Measurements from ENCODE around the gene GAST. TPM values are rescaled to one million over a fixed set of nuclear protein-coding genes. Genes with fewer than 3 reads are reported as not detected.

Gene GAST
- total and polyA plus RNA-seq, 9 of the 15 experiments (the other 6 are each of a cell fraction or from before 2014, with no cell fraction given) = not detected

GRCh38 chr17:41688641-41689496 is 23.3 kb upstream of the GAST start, which contains the start of gene EIF1 (continued):
- TF ChIP-seq, protein P1, sequence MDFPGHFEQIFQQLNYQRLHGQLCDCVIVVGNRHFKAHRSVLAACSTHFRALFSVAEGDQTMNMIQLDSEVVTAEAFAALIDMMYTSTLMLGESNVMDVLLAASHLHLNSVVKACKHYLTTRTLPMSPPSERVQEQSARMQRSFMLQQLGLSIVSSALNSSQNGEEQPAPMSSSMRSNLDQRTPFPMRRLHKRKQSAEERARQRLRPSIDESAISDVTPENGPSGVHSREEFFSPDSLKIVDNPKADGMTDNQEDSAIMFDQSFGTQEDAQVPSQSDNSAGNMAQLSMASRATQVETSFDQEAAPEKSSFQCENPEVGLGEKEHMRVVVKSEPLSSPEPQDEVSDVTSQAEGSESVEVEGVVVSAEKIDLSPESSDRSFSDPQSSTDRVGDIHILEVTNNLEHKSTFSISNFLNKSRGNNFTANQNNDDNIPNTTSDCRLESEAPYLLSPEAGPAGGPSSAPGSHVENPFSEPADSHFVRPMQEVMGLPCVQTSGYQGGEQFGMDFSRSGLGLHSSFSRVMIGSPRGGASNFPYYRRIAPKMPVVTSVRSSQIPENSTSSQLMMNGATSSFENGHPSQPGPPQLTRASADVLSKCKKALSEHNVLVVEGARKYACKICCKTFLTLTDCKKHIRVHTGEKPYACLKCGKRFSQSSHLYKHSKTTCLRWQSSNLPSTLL (IDR thresholded peaks at IDR 0.05) = no peak
- peak; percentile 93 for TF ChIP-seq NFRKB (IDR thresholded peaks at IDR 0.05; ENCODE audit: low read depth)
- peak; percentile 84; the same call in 1 of the 2 replicates for TF ChIP-seq ETV5 (CRISPR knock-in tag; IDR thresholded peaks at IDR 0.05; ENCODE audit: low read depth)
- TF ChIP-seq TCF7L2 (IDR thresholded peaks at IDR 0.05; ENCODE audit: low read depth, low read length) = 0 out of 2 replicates have a peak, but pooled peaks have one; percentile 21
- TF ChIP-seq CBX1 (IDR thresholded peaks at IDR 0.05; ENCODE audit: low read depth) = peak; percentile 91
- TF ChIP-seq ZNF263 (CRISPR knock-in tag; IDR thresholded peaks at IDR 0.05; ENCODE audit: borderline replicate concordance) = 0 out of 2 replicates have a peak, but pooled peaks have one; percentile 37
- peak; percentile 99 for TF ChIP-seq PCBP1 (IDR thresholded peaks at IDR 0.05; ENCODE audit: low read depth, low read length, poor library complexity, severe bottlenecking)
- no peak for TF ChIP-seq ETV6 (IDR thresholded peaks at IDR 0.05; ENCODE audit: borderline replicate concordance in 1 of 2, low read depth in 2 of 2, low read length in 1 of 2)
- no peak for TF ChIP-seq ETV6 (CRISPR knock-in tag; IDR thresholded peaks at IDR 0.05; ENCODE audit: borderline replicate concordance)
- TF ChIP-seq ZNF316 (IDR thresholded peaks at IDR 0.05) = peak; percentile 9; the same call in 1 of the 2 replicates
- TF ChIP-seq PHB (CRISPR knock-in tag; IDR thresholded peaks at IDR 0.05) = peak; percentile 98
- peak; percentile 99 for TF ChIP-seq FIP1L1 (IDR thresholded peaks at IDR 0.05; ENCODE audit: low read depth, low read length, poor library complexity, severe bottlenecking)
- TF ChIP-seq, protein P2, sequence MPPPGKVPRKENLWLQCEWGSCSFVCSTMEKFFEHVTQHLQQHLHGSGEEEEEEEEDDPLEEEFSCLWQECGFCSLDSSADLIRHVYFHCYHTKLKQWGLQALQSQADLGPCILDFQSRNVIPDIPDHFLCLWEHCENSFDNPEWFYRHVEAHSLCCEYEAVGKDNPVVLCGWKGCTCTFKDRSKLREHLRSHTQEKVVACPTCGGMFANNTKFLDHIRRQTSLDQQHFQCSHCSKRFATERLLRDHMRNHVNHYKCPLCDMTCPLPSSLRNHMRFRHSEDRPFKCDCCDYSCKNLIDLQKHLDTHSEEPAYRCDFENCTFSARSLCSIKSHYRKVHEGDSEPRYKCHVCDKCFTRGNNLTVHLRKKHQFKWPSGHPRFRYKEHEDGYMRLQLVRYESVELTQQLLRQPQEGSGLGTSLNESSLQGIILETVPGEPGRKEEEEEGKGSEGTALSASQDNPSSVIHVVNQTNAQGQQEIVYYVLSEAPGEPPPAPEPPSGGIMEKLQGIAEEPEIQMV (tag; conservative IDR thresholded peaks at IDR 0.05; ENCODE audit: low read depth) = no peak
- no peak for TF ChIP-seq SMARCE1 (IDR thresholded peaks at IDR 0.05)
- no peak for TF ChIP-seq SNIP1 (IDR thresholded peaks at IDR 0.05; ENCODE audit: low read depth)
- TF ChIP-seq, protein P3, sequence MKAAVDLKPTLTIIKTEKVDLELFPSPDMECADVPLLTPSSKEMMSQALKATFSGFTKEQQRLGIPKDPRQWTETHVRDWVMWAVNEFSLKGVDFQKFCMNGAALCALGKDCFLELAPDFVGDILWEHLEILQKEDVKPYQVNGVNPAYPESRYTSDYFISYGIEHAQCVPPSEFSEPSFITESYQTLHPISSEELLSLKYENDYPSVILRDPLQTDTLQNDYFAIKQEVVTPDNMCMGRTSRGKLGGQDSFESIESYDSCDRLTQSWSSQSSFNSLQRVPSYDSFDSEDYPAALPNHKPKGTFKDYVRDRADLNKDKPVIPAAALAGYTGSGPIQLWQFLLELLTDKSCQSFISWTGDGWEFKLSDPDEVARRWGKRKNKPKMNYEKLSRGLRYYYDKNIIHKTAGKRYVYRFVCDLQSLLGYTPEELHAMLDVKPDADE (conservative IDR thresholded peaks at IDR 0.05; ENCODE audit: control insufficient read depth, low read depth, low read length) = peak; percentile 86
- TF ChIP-seq ILK (tag; IDR thresholded peaks at IDR 0.05; ENCODE audit: borderline replicate concordance, low read depth) = no peak
- TF ChIP-seq ZNF217 (CRISPR knock-in tag; IDR thresholded peaks at IDR 0.05) = no peak
- 0 out of 2 replicates have a peak, but pooled peaks have one; percentile 43 for TF ChIP-seq ZNF583 (CRISPR knock-in tag; IDR thresholded peaks at IDR 0.05)
- TF ChIP-seq HDAC1 (IDR thresholded peaks at IDR 0.05) = peak in 1 of 2 experiments; percentile 19; a peak in 2 of 4 replicates
- TF ChIP-seq CEBPB (tag; IDR thresholded peaks at IDR 0.05) = peak; percentile 99
- TF ChIP-seq HOMEZ (CRISPR knock-in tag; IDR thresholded peaks at IDR 0.05) = 0 out of 2 replicates have a peak, but pooled peaks have one; percentile 15
